HG02763 (cell line): ENCODE measurements around the gene SPO11.

Experiments used
- ATAC-seq: cut with Tn5 transposase; IDR thresholded peaks from one replicate; pipeline ENCODE4 v1.9.1; 2021; ENCODE audit warnings: mild to moderate bottlenecking, moderate library complexity; ENCODE audit not compliant: unreplicated experiment

SPO11 gene

DNA sequence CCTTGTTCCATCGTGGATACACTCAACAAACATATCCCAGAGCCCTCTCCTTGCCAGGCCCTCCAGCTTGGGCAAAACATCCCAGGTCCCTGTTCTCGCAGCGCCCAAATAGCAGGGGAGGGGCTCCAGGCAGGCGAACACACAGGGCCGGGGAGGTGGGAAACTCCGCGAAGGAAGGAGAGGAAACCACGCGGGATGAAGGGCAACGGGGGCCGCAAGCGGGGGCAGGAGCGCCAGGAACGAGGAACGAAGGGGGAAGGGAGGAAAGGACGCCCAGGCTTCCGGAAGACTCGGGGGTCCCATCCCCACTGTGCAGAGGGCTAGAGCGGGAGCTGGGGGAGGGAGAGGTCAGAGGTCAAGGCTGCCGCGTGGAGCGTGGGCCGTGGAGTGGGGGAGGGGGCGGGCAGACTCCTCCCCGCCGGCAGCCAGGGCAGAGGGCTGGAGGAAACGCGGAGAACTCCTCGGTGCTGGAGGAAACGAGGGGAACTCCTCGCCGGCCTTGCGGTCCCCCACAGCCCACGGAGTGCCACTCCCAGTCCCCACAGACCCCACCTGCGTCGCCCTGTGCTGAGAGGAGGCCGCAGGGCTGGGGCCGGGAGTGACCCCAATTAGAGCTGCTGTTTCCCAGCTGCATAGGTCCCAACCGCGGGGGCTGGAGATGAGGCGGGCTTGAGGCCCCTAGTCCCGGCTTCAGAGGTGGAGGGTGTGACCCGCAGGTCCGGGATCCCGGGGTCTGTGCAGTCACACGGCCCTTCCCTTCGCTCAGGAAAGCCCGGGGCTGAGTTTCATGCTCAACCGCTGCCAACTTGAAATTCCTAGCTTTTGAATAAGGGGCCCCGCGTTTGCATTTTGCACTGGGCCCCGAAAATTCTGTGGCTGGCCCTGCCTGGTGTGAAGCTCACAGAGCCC lies 60.3 kb downstream of the SPO11 start:
- ATAC-seq: no peak

DNA sequence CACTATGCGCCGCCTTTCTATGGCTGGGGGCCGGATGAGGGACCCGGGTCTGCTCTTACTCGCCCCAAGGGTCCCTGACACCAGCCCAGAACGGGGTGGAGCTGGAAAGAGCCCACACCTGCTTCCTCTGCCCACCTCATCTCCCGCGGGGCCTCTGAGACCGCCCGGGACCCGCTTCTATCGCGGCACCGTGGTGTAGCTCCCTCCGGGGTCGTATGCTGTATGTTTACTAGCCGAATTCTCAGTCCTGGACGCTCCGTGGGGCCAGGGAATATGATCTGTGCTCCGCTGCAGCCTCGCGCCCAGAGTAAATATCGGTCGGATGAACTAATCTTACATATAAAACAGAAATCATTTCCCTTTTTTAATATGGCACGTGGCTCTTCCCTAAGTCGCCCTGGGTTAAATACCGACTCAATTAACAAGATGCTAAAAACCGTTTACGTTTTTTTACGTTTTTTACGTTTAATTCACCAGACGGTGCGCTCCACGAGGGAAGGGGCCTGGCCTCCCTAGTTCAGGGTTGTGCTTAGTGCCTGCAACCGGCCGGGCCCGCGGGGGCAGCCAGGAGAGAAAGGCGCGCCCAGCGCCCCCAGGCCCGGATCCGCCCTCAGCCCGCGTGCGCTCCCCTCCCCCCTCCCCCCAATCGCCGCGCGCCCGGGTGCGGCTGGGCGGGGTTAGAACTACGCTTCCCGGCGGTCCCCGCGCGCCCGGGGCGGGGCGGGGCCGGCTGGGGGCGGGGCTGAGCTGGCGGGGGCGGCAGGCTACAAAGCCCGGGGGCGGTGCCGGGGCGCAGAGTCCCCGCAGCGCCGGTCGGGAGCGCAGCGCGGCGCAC lies 61.2 kb downstream of the SPO11 start, which contains the start of gene RBM38:
TSS of gene RBM38 (plus strand) at position 793 of the 835 bp plus-strand sequence. CDS start 186 bp downstream, outside the sequence.
- ATAC-seq: peak; percentile 62

DNA sequence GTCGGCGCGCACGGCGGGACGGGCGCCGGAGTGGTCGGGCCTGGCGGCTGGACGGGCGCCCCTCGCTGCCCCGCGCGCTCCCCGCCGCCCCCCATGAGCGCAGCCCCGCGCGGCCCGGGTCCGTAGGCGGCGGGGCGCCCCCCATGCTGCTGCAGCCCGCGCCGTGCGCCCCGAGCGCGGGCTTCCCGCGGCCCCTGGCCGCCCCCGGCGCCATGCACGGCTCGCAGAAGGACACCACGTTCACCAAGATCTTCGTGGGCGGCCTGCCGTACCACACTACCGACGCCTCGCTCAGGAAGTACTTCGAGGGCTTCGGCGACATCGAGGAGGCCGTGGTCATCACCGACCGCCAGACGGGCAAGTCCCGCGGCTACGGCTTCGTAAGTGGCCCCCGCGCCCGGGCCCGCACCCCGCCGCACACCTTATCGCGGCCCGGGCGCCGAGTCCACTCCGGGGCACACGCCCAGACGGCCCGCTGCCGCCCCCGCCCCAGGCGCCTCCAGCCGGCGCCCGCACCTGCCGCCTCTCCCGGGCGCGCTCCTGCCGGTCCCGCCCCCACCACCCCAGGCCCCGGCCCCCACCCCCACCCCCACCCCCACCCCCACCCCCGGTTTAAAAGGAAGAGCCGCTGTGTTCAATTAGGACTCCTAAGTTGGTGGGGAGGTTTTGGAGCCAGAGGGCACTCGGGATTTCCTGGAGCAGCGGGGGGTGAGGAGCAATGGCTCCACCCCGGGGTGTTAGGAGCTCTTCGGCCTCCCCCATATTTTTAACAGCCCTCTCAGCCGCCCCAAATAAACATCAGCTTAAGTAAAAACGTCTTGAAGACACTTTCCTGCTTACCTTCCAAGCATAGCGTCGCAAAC lies 62.1 kb downstream of the SPO11 start:
- ATAC-seq: peak; percentile 19

DNA sequence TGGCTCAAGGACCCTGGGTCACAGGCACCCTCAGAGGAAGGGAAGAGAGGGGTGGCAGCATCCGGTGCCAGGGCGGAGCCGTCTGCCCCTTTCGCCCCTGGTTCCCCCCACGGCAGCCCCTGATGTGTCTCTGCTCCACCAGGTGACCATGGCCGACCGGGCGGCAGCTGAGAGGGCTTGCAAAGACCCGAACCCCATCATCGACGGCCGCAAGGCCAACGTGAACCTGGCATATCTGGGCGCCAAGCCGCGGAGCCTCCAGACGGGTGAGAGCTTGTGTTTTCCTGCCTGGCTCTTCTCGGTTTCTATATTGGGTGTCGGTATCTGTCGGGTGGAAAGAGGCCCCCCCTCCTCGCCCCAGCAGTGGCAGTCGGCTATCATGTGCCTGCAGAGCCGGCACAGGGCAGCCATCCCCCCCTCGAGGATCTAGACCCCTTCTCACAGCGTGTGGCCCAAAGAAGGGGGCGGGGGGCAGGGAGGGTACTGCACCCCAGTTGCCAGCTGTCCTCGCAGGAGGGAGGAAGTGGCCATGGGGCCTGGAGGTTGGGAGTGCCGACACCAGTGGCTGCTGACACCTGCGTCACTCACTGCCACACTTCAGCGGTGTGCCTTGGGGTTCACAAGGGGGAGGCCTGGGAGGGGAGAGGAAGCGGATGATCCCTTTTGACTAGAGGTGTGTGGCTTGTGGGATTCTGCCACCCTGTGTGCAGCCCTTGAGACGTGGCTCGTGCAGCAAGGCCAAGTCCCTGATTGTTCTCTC lies 63.1 kb downstream of the SPO11 start:
- no peak for ATAC-seq
